ENCODE results near the gene DNAJC5G. TPM values are rescaled to one million over a fixed set of nuclear protein-coding genes. Genes with fewer than 3 reads are reported as not detected.

The DNAJC5G gene
- total RNA-seq, 2 experiments from 2014 or later = not detected

DNA sequence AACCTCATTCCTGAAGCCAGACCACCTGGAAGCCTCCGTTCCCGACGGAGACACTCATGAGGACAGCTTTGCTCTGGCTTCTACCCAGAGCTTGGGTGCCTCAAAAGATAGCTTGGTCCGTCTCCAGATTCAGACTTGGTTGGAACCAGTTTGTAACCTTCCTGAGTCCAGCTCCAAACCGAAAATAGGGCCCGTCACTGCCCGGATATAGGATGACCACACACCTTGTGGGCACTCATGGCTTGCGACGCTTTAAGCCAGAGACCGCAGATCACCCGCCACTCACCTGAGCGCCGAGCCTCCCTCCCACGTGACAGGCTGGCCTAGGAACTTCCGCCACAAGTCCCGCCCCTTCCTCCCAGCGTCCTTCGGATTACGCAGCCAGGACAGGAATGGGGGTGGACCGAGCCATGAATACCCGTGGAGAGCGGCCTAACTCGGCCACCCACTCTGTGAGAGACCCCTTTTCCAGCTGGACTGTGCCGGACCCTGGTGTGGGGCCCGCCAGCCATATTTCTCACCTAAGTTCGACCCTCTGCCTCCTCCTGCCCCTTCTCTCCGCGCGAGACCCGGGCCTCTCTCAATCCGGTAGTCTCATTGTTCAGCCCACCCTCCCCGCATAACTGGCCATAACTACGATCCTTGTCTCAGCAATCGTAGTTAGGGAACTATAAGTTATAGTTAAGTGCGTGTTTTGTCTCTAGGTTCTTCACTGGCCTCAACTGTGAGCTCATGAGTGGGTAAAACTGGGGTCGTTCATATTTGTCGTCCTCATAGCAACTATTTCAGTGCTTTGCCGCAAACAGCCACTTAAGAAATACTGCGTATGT lies 47.7 kb downstream of the DNAJC5G start, which contains the start of gene MPV17:
TSS of gene MPV17 (minus strand) at position 332 of the 830 bp plus-strand sequence. CDS start 580 bp downstream, outside the sequence.
- CTCF ChIA-PET = interaction anchor here (1.2 to 3.5 kb wide), 4 partner anchors 20 to 47 kb away, joined by 3 to 20 read pairs (median 8); partner anchors contain the start of gene EIF2B4
- TF ChIP-seq, protein P1, sequence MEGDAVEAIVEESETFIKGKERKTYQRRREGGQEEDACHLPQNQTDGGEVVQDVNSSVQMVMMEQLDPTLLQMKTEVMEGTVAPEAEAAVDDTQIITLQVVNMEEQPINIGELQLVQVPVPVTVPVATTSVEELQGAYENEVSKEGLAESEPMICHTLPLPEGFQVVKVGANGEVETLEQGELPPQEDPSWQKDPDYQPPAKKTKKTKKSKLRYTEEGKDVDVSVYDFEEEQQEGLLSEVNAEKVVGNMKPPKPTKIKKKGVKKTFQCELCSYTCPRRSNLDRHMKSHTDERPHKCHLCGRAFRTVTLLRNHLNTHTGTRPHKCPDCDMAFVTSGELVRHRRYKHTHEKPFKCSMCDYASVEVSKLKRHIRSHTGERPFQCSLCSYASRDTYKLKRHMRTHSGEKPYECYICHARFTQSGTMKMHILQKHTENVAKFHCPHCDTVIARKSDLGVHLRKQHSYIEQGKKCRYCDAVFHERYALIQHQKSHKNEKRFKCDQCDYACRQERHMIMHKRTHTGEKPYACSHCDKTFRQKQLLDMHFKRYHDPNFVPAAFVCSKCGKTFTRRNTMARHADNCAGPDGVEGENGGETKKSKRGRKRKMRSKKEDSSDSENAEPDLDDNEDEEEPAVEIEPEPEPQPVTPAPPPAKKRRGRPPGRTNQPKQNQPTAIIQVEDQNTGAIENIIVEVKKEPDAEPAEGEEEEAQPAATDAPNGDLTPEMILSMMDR (IDR thresholded peaks at IDR 0.05) = no peak
- Mint-ChIP-seq H3K4me1 (ENCODE audit: low read depth) (peaks cover 21% of the 10 kb centered on the region), H3K27ac (peak within 1 kb of the TSS; percentile 97), H3K4me3 (peak within 1 kb of the TSS; percentile 97), H3K9me3 (no peaks in the 10 kb centered on the region), H3K36me3 (ENCODE audit: low read depth) (peaks cover 24% of the 10 kb centered on the region), H3K27me3 (no peaks in the 10 kb centered on the region)
- POLR2A ChIA-PET = interaction anchor here (0.6 to 2.6 kb wide), 20 partner anchors 11 to 305 kb away, joined by 3 to 13 read pairs (median 3); partner anchors contain the start of genes CAD, CCDC121, EIF2B4 and GPN1
- intact Hi-C loops (cut with micrococcal nuclease) = loop anchor here (5.0 kb wide), 1 partner anchor 34 kb away; the partner anchor contains the start of gene GTF3C2
- ATAC-seq (peak; percentile 97), DNase-seq (peak; percentile 94)

DNA sequence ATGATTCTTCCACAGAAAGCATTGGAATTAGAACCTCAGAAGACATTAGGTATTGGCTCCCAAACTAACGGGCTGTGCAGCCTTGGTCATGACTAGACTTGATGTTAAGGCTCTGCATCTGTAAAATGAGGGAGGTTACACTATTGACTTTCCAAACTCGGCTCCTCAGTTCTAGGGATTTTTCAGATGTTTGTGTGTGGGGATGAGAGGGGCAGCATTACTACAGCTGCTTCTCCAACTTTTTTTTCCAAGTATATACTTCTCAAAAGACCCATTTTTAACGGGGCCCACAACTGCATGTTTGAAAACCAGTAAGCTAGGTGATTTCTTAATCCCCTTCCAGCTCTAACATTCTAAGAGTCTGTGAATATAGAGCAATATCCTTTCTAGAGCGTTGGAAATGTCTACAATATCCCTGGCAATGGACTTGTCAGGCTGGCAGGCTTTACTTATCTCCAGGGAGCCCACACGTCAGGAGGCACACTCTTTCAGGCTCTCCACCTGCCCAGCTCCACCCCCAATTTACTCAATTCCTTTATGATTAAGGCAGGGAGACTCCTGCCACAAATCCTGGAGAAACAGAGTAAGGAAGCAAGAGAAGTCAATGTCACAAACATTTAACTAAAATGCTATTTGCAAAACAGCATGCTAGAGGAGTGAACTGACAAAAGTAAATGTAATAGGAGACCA lies 48.5 kb downstream of the DNAJC5G start:
- ChIA-PET POLR2A (interaction anchor here (0.5 to 2.2 kb wide), 14 partner anchors 16 to 305 kb away, joined by 3 to 8 read pairs (median 3); partner anchors contain the start of genes CCDC121, EIF2B4, GPN1 and PPM1G), CTCF (interaction anchor here (1.7 to 3.5 kb wide), 4 partner anchors 21 to 46 kb away, joined by 5 to 20 read pairs (median 10); partner anchors contain the start of gene EIF2B4)
- TF ChIP-seq, protein P1 (IDR thresholded peaks at IDR 0.05) = no peak
- peaks cover 21% of the 10 kb centered on the region for H3K4me1 Mint-ChIP-seq (ENCODE audit: low read depth)
- ATAC-seq = no peak
- H3K36me3 Mint-ChIP-seq (ENCODE audit: low read depth) = peaks cover 31% of the 10 kb centered on the region
- DNase-seq = no peak
- H3K27me3 Mint-ChIP-seq = no peaks in the 10 kb centered on the region
- H3K4me3 Mint-ChIP-seq = peak overlapping the region; percentile 97
- intact Hi-C loops (cut with micrococcal nuclease) = loop anchor here (5.0 kb wide), 1 partner anchor 34 kb away; the partner anchor contains the start of gene GTF3C2
- peak overlapping the region; percentile 97 for H3K27ac Mint-ChIP-seq
- H3K9me3 Mint-ChIP-seq = no peaks in the 10 kb centered on the region

DNA sequence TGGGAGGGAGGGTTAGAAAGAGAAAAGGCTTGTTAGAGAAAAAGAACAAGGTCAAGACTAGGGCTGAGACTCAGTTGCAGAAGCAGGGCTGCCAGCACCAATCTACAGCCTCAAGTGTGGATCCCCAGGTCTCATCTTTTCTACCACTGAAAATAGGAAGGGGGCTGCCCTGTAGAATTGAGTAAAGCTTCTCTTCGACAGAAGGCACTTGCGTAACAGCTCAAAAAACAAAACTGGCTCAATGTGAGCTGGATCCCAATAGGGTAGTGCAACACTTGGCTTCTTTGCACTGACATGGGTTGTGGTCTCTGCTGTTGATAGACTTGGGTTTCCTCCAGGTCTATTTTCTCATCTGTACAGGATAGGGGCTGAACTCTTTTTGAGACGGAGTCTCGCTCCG lies 49.5 kb downstream of the DNAJC5G start:
- peaks cover 21% of the 10 kb centered on the region for H3K4me1 Mint-ChIP-seq (ENCODE audit: low read depth)
- TF ChIP-seq, protein P1 (IDR thresholded peaks at IDR 0.05) = no peak
- DNase-seq (no peak), ATAC-seq (no peak)
- H3K4me3 Mint-ChIP-seq = peak overlapping the region; percentile 8
- no peak overlapping the region for H3K27ac Mint-ChIP-seq
- POLR2A ChIA-PET = interaction anchor here (0.7 to 1.0 kb wide), 2 partner anchors 15 to 31 kb away, joined by 3 to 4 read pairs; no protein-coding TSS in a partner anchor
- intact Hi-C loops (cut with micrococcal nuclease) = loop anchor here (5.0 kb wide), 1 partner anchor 33 kb away; the partner anchor contains the start of gene GTF3C2
- H3K27me3 Mint-ChIP-seq = no peaks in the 10 kb centered on the region
- CTCF ChIA-PET = interaction anchor here (2.2 kb wide), 1 partner anchor 22 kb away, joined by 8 read pairs; no protein-coding TSS in a partner anchor
- H3K9me3 Mint-ChIP-seq = no peaks in the 10 kb centered on the region
- peaks cover 35% of the 10 kb centered on the region for H3K36me3 Mint-ChIP-seq (ENCODE audit: low read depth)

Other genes starting within 250 kb of the DNAJC5G start
- gene TMEM214, start 242.5 kb upstream of the DNAJC5G start, total RNA-seq = 10 to 100 TPM; 54.1 to 58.9 TPM
- gene AGBL5, start 223.8 kb upstream of the DNAJC5G start, total RNA-seq = 10 to 100 TPM; 12.2 to 16.4 TPM
- gene OST4, start 203.8 kb upstream of the DNAJC5G start, total RNA-seq = 100 to 1,000 TPM; 257 to 262 TPM
- gene EMILIN1, start 196.8 kb upstream of the DNAJC5G start, total RNA-seq = under 1 TPM; 0.61 to 0.63 TPM
- 1 to 10 TPM; 6.7 to 9.5 TPM for gene KHK, start 188.7 kb upstream of the DNAJC5G start, total RNA-seq
- 1 to 10 TPM; 3.7 to 4.3 TPM for gene CGREF1, start 156.3 kb upstream of the DNAJC5G start, total RNA-seq
- under 1 TPM; 0.36 to 0.50 TPM for gene ABHD1, start 151.6 kb upstream of the DNAJC5G start, total RNA-seq
- 10 to 100 TPM; 60.5 to 63.2 TPM for gene PREB, start 140.8 kb upstream of the DNAJC5G start, total RNA-seq
- not detected for gene PRR30, start 136.0 kb upstream of the DNAJC5G start, total RNA-seq
- gene TCF23, start 126.4 kb upstream of the DNAJC5G start, total RNA-seq = not detected
- 10 to 100 TPM; 62.6 to 65.2 TPM for gene ATRAID, start 63.4 kb upstream of the DNAJC5G start, total RNA-seq
- gene SLC5A6, start 63.2 kb upstream of the DNAJC5G start, total RNA-seq = 10 to 100 TPM; 34.9 to 37.7 TPM
- gene CAD, start 58.1 kb upstream of the DNAJC5G start, total RNA-seq = 100 to 1,000 TPM; 125 to 127 TPM
- under 1 TPM; 0.32 to 0.43 TPM for gene SLC30A3, start 12.4 kb upstream of the DNAJC5G start, total RNA-seq
- gene TRIM54, start 7.0 kb downstream of the DNAJC5G start, total RNA-seq = under 1 TPM; 0.16 to 0.23 TPM
- 1 to 10 TPM; 2.5 to 2.7 TPM for gene UCN, start 33.0 kb downstream of the DNAJC5G start, total RNA-seq
- gene MPV17, start 47.7 kb downstream of the DNAJC5G start, total RNA-seq = 10 to 100 TPM; 72.3 to 85.1 TPM
- gene GTF3C2, start 81.3 kb downstream of the DNAJC5G start, total RNA-seq = 10 to 100 TPM; 57.6 to 63.6 TPM
- gene EIF2B4, start 94.9 kb downstream of the DNAJC5G start, total RNA-seq = 10 to 100 TPM; 29.2 to 30.4 TPM
- 10 to 100 TPM; 74.5 to 82.3 TPM for gene SNX17, start 95.2 kb downstream of the DNAJC5G start, total RNA-seq
- 1 to 10 TPM; 6.8 to 7.2 TPM for gene ZNF513, start 105.3 kb downstream of the DNAJC5G start, total RNA-seq
- gene PPM1G, start 134.2 kb downstream of the DNAJC5G start, total RNA-seq = 100 to 1,000 TPM; 138 to 142 TPM
- gene NRBP1, start 153.2 kb downstream of the DNAJC5G start, total RNA-seq = 10 to 100 TPM; 60.5 to 62.1 TPM
- gene KRTCAP3, start 166.9 kb downstream of the DNAJC5G start, total RNA-seq = 1 to 10 TPM; 4.2 to 4.3 TPM
- gene IFT172, start 214.3 kb downstream of the DNAJC5G start, total RNA-seq = 10 to 100 TPM; 12.1 to 13.2 TPM
- not detected for gene FNDC4, start 219.8 kb downstream of the DNAJC5G start, total RNA-seq
- not detected for gene GCKR, start 221.4 kb downstream of the DNAJC5G start, total RNA-seq